ENCODE data around the gene JKAMP.

DNA sequence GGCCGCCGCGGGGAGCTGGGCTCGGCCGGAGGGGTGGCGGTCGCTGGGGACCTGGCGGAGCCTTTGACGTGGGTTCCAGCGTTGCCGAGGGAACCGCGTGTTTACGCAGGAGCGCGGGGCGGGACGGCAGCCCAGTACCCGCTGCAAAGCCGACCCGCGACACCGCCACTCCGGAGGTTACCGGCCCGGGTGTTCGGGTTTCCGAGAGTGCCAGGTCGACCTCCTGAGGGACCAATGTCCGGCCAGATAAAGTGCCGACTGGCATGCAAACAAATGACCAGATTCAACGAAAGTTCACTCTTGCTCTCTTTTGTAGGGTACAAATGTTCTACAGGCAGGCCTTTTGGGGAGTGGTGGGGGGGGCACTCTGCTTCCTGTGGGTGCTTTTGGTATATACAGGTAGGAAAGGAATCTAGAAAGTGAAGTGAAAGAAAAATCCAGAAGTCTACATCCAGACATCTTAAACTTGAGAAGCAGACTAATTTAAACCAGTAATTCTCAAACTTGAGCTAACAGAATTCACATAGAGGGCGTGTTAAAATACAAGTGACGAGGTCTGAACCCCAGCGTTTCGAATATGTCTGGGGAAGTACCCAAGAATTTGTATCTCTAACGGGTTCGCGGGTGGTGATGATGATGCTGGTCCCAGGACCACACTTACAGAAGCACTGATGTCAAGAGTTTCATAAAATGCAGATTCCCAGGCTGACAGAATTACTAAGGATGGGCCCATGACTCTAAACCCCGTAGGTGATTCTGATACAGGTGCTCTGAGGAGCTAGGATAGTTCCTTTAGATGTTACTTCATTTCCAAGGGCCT is 18.8 kb upstream of the JKAMP start, which contains the start of gene GPR135:
- TF ChIP-seq, protein P1, sequence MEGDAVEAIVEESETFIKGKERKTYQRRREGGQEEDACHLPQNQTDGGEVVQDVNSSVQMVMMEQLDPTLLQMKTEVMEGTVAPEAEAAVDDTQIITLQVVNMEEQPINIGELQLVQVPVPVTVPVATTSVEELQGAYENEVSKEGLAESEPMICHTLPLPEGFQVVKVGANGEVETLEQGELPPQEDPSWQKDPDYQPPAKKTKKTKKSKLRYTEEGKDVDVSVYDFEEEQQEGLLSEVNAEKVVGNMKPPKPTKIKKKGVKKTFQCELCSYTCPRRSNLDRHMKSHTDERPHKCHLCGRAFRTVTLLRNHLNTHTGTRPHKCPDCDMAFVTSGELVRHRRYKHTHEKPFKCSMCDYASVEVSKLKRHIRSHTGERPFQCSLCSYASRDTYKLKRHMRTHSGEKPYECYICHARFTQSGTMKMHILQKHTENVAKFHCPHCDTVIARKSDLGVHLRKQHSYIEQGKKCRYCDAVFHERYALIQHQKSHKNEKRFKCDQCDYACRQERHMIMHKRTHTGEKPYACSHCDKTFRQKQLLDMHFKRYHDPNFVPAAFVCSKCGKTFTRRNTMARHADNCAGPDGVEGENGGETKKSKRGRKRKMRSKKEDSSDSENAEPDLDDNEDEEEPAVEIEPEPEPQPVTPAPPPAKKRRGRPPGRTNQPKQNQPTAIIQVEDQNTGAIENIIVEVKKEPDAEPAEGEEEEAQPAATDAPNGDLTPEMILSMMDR (IDR thresholded peaks at IDR 0.05), result no peak
- TF ChIP-seq POLR2A (IDR thresholded peaks at IDR 0.05), result no peak
